GM23338 (cell line): ENCODE data around the gene PKP2. TPM values are rescaled to one million over a fixed set of nuclear protein-coding genes. Genes with fewer than 3 reads are reported as not detected.

Experiments
- ATAC-seq: fragments of 200-7000 bp; cut with Tn5 transposase; 3 replicates; pipeline ENCODE4 v1.9.1; 2020
- DNase-seq: peaks from one replicate; pipeline ENCODE4 v3.0.0-alpha.2; 2015; ENCODE audit warnings: low spot score
- H2AFZ ChIP-seq: fragments of 200-600 bp; sonication (generic); 2 replicates; pipeline ENCODE4 v1.8.0; 2016; ENCODE audit warnings: antibody characterized with exemption, mild to moderate bottlenecking, moderate library complexity
- H3F3A ChIP-seq: fragments of 200-600 bp; sonication (generic); replicated peaks from 2 replicates; pipeline ENCODE4 v1.8.0; 2017; ENCODE audit warnings: antibody characterized with exemption, mixed run types, low read depth
- H3K27ac ChIP-seq: fragments of 200-600 bp; sonication (generic); 2 replicates; pipeline ENCODE4 v1.6.1; 2016; ENCODE audit warnings: low read depth
- H3K27me3 ChIP-seq: fragments of 200-600 bp; sonication (generic); 2 replicates; pipeline ENCODE4 v1.8.0; 2016; ENCODE audit warnings: mild to moderate bottlenecking, mixed run types, moderate library complexity; ENCODE audit not compliant: insufficient read depth
- H3K36me3 ChIP-seq: fragments of 200-600 bp; sonication (generic); 2 replicates; pipeline ENCODE4 v1.8.0; 2016; ENCODE audit warnings: mild to moderate bottlenecking; ENCODE audit not compliant: insufficient read depth
- H3K4me1 ChIP-seq: fragments of 200-600 bp; sonication (generic); 2 replicates; pipeline ENCODE4 v1.8.0; 2016; ENCODE audit warnings: mild to moderate bottlenecking, moderate library complexity; ENCODE audit not compliant: insufficient read depth
- H3K4me2 ChIP-seq: fragments of 200-600 bp; sonication (generic); 2 replicates; pipeline ENCODE4 v1.7.1; 2017; ENCODE audit warnings: mixed run types
- H3K4me3 ChIP-seq: fragments of 200-600 bp; sonication (generic); 2 replicates; pipeline ENCODE4 v1.6.1; 2016; ENCODE audit warnings: mixed run types
- H3K79me2 ChIP-seq: fragments of 200-600 bp; sonication (generic); replicated peaks from 2 replicates; pipeline ENCODE4 v1.8.0; 2017; ENCODE audit warnings: mild to moderate bottlenecking; ENCODE audit not compliant: insufficient read depth
- H3K9me2 ChIP-seq: fragments of 200-600 bp; sonication (generic); 2 replicates; pipeline ENCODE4 v1.8.0; 2017; ENCODE audit not compliant: insufficient read depth
- H4K20me1 ChIP-seq: fragments of 200-600 bp; sonication (generic); replicated peaks from 2 replicates; pipeline ENCODE4 v1.8.0; 2017; ENCODE audit warnings: mild to moderate bottlenecking; ENCODE audit not compliant: insufficient read depth
- H3K27ac Mint-ChIP-seq: 2 replicates; pipeline ENCODE4 v1.8.0; 2020; ENCODE audit warnings: inconsistent platforms, mild to moderate bottlenecking, moderate library complexity, mixed read lengths
- H3K27me3 Mint-ChIP-seq: 3 replicates; pipeline ENCODE4 v1.8.0; 2022; ENCODE audit warnings: low read depth, mild to moderate bottlenecking, moderate library complexity, mixed read lengths, inconsistent platforms; ENCODE audit not compliant: insufficient read depth, poor library complexity
- H3K36me3 Mint-ChIP-seq: 3 replicates; pipeline ENCODE4 v1.8.0; 2021; ENCODE audit warnings: low read depth, mild to moderate bottlenecking, inconsistent platforms, moderate library complexity, mixed read lengths
- H3K4me1 Mint-ChIP-seq: 3 replicates; pipeline ENCODE4 v1.8.0; 2020; ENCODE audit warnings: mild to moderate bottlenecking, inconsistent platforms, mixed read lengths
- H3K4me3 Mint-ChIP-seq: 3 replicates; pipeline ENCODE4 v1.8.0; 2021; ENCODE audit warnings: moderate library complexity, mild to moderate bottlenecking, inconsistent platforms, mixed read lengths
- H3K9me3 Mint-ChIP-seq: 3 replicates; pipeline ENCODE4 v1.8.0; 2020; ENCODE audit warnings: moderate library complexity, mild to moderate bottlenecking, inconsistent platforms, mixed read lengths
- CREB1 ChIP-seq: fragments of 250-450 bp; sonication (Bioruptor Pico); IDR thresholded peaks from 2 replicates; pipeline ENCODE4 v1.5.0; 2020; ENCODE audit warnings: low read depth, mild to moderate bottlenecking, moderate library complexity
- CTCF ChIP-seq, 2 experiments: fragments of 200-600 bp in 1 of 2; sonication (generic) in 1 of 2; conservative IDR thresholded peaks; 2 replicates each; pipeline versions ENCODE4 v1.5.1 to v1.6.1; 2016 to 2017; ENCODE audit warnings: antibody characterized with exemption in 2 of 2, low read depth in 2 of 2, mild to moderate bottlenecking in 2 of 2, moderate library complexity in 1 of 2
- EZH2 ChIP-seq: fragments of 200-600 bp; sonication (generic); IDR thresholded peaks from one replicate; pipeline ENCODE4 v1.8.0; 2017; ENCODE audit warnings: antibody characterized with exemption, mild to moderate bottlenecking, low read depth; ENCODE audit not compliant: unreplicated experiment
- JUNB ChIP-seq: IDR thresholded peaks from one replicate; pipeline ENCODE4 v1.6.1; 2016; ENCODE audit warnings: antibody characterized with exemption; ENCODE audit not compliant: unreplicated experiment
- REST ChIP-seq: IDR thresholded peaks from one replicate; pipeline ENCODE4 v1.6.1; 2018; ENCODE audit warnings: antibody characterized with exemption; ENCODE audit not compliant: unreplicated experiment
- STAT1 ChIP-seq: IDR thresholded peaks from one replicate; pipeline ENCODE4 v1.6.1; 2016; ENCODE audit warnings: antibody characterized with exemption; ENCODE audit not compliant: unreplicated experiment
- ZNF114 ChIP-seq: fragments of 250-450 bp; sonication (Bioruptor Pico); IDR thresholded peaks from 2 replicates; pipeline ENCODE4 v1.5.0; 2020; ENCODE audit warnings: mild to moderate bottlenecking, moderate library complexity
- ZNF331 ChIP-seq: fragments of 250-450 bp; sonication (Bioruptor Pico); IDR thresholded peaks from 2 replicates; pipeline ENCODE4 v1.5.0; 2020; ENCODE audit warnings: low read depth, mild to moderate bottlenecking, moderate library complexity
- polyA plus RNA-seq: library from polyadenylated mRNA; unstranded; fragments of >200 nt; fragmentation: Nextera tagmentation; extraction: Ambion mirVana; gene quantifications from 2 replicates; pipeline ENCODE4 v1.2.1, GENCODE V29; 2016
- total RNA-seq: library from RNA; depleted of rRNA; stranded (reverse); fragments of >200 nt; shearing (Covaris generic); gene quantifications from 2 replicates; pipeline ENCODE4 v1.2.3, GENCODE V29; 2014
- TF ChIP-seq, protein P1 (sequence below): fragments of 250-450 bp; sonication (Bioruptor Pico); IDR thresholded peaks from 2 replicates; pipeline ENCODE4 v1.5.0; 2020; ENCODE audit warnings: mild to moderate bottlenecking, moderate library complexity
- TF ChIP-seq, protein P2 (sequence below): IDR thresholded peaks from 2 replicates; pipeline ENCODE4 v1.6.1; 2016; ENCODE audit warnings: antibody characterized with exemption

PKP2 gene
- total and polyA plus RNA-seq, 2 experiments from 2014 or later, result 24.6 to 47.6 TPM

DNA sequence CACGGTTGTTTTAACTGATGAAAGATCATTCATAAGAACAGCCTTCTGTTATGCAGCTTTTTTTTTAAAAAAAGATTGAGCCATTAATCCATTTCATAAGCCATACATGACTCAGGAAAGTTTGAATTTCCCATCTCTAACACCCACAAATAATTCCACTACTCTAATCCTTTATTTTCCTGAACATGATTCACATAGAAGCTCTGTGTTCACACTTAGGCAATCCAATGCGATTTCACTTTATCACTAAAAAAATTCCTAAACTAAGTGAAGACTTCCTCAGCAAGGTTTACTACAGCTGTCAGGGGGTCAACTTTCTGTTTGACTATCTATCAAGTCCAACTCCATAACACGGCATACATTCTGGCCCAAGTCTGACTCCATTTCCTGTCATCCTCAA is 25.9 kb downstream of the PKP2 start:
- H3K79me2 ChIP-seq, result peaks cover 16% of the 10 kb centered on the region; the same call in 1 of the 2 replicates
- Mint-ChIP-seq H3K36me3 (peaks cover 11% of the 10 kb centered on the region), H3K27ac (peak overlapping the region; percentile 0; the same call in 1 of the 2 replicates), H3K4me1 (no peaks in the 10 kb centered on the region), H3K9me3 (no peaks in the 10 kb centered on the region), H3K27me3 (peaks cover 2% of the 10 kb centered on the region), H3K4me3 (no peak overlapping the region)
- H4K20me1 ChIP-seq, result peaks cover 10% of the 10 kb centered on the region
- H3K27ac ChIP-seq, result no peak overlapping the region; the same call in 1 of the 2 replicates
- H3K4me3 ChIP-seq, result no peak overlapping the region
- peaks cover 9% of the 10 kb centered on the region for H3K36me3 ChIP-seq
- ATAC-seq, result no peak
- no peaks in the 10 kb centered on the region for H3K27me3 ChIP-seq
- H3K4me1 ChIP-seq, result no peaks in the 10 kb centered on the region
- no peaks in the 10 kb centered on the region for H3F3A ChIP-seq
- DNase-seq, result no peak
- TF ChIP-seq CREB1 (CRISPR knock-in tag) (no peak), ZNF331 (CRISPR knock-in tag) (no peak), ZNF114 (no peak), EZH2 (no peak), REST (no peak), STAT1 (no peak), JUNB (no peak), CTCF (conservative IDR thresholded peaks at IDR 0.05; ENCODE audit: low read depth in 2 of 2) (no peak)
- TF ChIP-seq, protein P1, sequence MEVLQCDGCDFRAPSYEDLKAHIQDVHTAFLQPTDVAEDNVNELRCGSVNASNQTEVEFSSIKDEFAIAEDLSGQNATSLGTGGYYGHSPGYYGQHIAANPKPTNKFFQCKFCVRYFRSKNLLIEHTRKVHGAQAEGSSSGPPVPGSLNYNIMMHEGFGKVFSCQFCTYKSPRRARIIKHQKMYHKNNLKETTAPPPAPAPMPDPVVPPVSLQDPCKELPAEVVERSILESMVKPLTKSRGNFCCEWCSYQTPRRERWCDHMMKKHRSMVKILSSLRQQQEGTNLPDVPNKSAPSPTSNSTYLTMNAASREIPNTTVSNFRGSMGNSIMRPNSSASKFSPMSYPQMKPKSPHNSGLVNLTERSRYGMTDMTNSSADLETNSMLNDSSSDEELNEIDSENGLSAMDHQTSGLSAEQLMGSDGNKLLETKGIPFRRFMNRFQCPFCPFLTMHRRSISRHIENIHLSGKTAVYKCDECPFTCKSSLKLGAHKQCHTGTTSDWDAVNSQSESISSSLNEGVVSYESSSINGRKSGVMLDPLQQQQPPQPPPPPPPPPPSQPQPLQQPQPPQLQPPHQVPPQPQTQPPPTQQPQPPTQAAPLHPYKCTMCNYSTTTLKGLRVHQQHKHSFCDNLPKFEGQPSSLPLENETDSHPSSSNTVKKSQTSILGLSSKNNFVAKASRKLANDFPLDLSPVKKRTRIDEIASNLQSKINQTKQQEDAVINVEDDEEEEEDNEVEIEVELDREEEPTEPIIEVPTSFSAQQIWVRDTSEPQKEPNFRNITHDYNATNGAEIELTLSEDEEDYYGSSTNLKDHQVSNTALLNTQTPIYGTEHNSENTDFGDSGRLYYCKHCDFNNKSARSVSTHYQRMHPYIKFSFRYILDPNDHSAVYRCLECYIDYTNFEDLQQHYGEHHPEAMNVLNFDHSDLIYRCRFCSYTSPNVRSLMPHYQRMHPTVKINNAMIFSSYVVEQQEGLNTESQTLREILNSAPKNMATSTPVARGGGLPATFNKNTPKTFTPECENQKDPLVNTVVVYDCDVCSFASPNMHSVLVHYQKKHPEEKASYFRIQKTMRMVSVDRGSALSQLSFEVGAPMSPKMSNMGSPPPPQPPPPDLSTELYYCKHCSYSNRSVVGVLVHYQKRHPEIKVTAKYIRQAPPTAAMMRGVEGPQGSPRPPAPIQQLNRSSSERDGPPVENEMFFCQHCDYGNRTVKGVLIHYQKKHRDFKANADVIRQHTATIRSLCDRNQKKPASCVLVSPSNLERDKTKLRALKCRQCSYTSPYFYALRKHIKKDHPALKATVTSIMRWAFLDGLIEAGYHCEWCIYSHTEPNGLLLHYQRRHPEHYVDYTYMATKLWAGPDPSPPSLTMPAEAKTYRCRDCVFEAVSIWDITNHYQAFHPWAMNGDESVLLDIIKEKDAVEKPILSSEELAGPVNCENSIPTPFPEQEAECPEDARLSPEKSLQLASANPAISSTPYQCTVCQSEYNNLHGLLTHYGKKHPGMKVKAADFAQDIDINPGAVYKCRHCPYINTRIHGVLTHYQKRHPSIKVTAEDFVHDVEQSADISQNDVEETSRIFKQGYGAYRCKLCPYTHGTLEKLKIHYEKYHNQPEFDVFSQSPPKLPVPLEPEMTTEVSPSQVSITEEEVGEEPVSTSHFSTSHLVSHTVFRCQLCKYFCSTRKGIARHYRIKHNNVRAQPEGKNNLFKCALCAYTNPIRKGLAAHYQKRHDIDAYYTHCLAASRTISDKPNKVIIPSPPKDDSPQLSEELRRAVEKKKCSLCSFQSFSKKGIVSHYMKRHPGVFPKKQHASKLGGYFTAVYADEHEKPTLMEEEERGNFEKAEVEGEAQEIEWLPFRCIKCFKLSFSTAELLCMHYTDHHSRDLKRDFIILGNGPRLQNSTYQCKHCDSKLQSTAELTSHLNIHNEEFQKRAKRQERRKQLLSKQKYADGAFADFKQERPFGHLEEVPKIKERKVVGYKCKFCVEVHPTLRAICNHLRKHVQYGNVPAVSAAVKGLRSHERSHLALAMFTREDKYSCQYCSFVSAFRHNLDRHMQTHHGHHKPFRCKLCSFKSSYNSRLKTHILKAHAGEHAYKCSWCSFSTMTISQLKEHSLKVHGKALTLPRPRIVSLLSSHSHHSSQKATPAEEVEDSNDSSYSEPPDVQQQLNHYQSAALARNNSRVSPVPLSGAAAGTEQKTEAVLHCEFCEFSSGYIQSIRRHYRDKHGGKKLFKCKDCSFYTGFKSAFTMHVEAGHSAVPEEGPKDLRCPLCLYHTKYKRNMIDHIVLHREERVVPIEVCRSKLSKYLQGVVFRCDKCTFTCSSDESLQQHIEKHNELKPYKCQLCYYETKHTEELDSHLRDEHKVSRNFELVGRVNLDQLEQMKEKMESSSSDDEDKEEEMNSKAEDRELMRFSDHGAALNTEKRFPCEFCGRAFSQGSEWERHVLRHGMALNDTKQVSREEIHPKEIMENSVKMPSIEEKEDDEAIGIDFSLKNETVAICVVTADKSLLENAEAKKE (CRISPR knock-in tag), result no peak
- TF ChIP-seq, protein P2, sequence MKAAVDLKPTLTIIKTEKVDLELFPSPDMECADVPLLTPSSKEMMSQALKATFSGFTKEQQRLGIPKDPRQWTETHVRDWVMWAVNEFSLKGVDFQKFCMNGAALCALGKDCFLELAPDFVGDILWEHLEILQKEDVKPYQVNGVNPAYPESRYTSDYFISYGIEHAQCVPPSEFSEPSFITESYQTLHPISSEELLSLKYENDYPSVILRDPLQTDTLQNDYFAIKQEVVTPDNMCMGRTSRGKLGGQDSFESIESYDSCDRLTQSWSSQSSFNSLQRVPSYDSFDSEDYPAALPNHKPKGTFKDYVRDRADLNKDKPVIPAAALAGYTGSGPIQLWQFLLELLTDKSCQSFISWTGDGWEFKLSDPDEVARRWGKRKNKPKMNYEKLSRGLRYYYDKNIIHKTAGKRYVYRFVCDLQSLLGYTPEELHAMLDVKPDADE, result no peak
- no peak overlapping the region for H3K4me2 ChIP-seq
- H2AFZ ChIP-seq, result no peak overlapping the region
- H3K9me2 ChIP-seq, result no peaks in the 10 kb centered on the region
